ENCODE data around the gene CCDC28A.

The CCDC28A gene

DNA sequence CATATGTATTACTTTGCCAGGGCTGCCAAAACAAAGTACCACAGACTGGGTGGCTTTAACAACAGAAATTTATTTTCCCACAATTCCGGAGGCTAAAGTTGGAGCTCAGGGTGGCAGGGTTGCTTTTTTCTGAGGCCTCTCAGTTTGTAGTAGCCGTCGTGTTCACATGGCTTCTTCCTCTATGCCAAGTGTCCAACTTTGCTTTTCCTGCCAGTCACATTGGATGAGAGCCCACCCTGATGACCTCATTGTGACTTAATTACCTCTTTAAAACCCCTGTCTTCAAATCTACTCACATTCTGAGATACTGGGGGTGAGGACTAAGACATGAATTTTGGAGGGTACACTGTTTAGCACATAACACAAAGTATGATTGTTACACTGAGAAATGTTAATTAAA is 12.4 kb downstream of the CCDC28A start:
- no peak for TF ChIP-seq CTCF (IDR thresholded peaks at IDR 0.05; ENCODE audit: low read depth, low read length)
- in situ Hi-C loops (cut with HindIII; ENCODE audit: low sequenced_read_pairs), result no loop called here
- peak; percentile 20 for DNase-seq (ENCODE audit: low read depth, low spot score)
- no peak overlapping the region for H3K4me3 ChIP-seq (ENCODE audit: low read depth, low read length)

DNA sequence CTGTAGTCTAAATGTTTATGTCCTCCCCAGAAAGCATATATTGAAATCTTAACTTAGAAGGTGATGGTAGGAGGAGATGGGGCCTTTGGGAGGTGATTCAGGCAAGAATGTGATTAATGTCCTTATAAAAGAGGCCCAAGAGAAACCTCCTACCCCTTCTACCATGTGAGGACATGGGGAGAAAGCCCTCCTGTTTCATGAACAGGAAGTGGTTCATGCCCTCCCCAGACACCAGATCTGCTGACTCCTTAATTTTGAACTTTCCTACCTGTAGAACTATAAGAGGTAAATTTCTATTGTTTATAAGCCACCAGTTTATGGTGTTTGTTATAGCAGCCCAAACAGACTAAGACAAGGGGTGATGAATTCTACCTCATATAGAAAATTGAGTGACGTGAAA is 13.6 kb downstream of the CCDC28A start:
- in situ Hi-C loops (cut with HindIII; ENCODE audit: low sequenced_read_pairs), result no loop called here
- TF ChIP-seq CTCF (IDR thresholded peaks at IDR 0.05; ENCODE audit: low read depth, low read length), result no peak
- DNase-seq (ENCODE audit: low read depth, low spot score), result no peak
- no peak overlapping the region for H3K4me3 ChIP-seq (ENCODE audit: low read depth, low read length)

DNA sequence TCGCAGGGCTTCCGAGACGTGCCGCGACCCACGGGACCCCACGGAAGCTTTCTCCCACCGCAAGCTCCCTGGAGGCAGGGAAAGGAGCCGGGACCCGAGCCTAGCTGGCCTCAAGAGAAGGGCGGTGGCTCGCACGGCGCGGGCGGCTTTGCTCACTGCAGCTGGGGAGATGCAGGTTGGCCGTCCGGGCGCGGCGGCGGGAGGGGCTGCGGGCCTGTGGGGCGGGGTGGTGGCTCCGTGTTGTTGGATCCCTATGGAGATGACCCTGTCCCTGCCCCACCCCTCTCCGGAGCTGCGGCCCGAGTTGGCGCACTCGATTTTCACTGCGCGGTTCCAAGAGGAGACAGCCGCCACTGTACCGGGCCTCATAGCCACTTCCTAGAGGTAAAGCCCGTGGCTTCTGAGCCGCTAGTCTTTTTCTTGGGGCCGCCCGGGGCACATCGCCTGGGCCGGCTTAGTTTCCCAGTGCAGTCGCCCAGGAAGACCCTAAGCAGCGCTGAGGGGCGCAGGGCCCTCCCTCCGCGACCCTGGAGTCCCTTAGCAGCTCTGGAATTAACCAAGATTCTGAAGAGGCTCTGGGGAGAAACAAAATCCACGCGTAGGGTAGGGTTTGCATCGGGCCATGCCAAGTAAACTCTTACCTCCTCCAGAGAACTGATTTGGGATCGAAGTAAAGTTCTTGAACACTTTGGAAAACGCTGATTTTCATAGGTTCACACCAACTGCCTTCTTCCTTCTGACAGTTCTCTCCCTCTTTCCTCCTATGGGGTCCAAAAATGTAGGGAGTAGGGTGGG is 22.4 kb downstream of the CCDC28A start, which contains the start of gene ECT2L:
Gene ECT2L, plus strand, starts transcription at position 279 of the 795 bp plus-strand sequence. CDS start 17,188 bp downstream, outside the sequence.
- in situ Hi-C loops (cut with HindIII; ENCODE audit: low sequenced_read_pairs), result no loop called here
- peak; percentile 64 for DNase-seq (ENCODE audit: low read depth, low spot score)
- no peak for TF ChIP-seq CTCF (IDR thresholded peaks at IDR 0.05; ENCODE audit: low read depth, low read length)
- peak within 1 kb of the TSS; percentile 30 for H3K4me3 ChIP-seq (ENCODE audit: low read depth, low read length)

DNA sequence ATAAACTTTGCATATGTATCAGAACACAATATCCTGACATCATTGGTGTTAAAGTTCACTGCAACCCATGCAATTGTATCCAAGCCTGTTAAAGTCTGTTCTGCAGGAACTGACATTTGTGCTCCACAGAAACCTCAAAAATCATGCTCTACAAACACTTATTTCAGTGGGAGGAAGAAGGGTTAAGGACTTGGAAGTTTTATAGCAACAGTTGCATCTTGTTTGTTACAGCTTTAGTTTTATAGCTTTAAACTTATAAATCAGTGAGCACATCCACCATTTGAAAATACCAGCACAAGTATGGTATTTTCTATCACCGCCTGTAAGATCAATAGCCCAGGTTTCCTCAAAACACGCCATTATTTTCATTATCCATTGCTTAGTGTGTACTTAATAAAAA is 23.2 kb downstream of the CCDC28A start:
- no peak overlapping the region for H3K4me3 ChIP-seq (ENCODE audit: low read depth, low read length)
- no peak for TF ChIP-seq CTCF (IDR thresholded peaks at IDR 0.05; ENCODE audit: low read depth, low read length)
- in situ Hi-C loops (cut with HindIII; ENCODE audit: low sequenced_read_pairs), result no loop called here
- DNase-seq (ENCODE audit: low read depth, low spot score), result no peak

GRCh38 chr6:138797806-138798446 is 24.4 kb downstream of the CCDC28A start:
- in situ Hi-C loops (cut with HindIII; ENCODE audit: low sequenced_read_pairs), result no loop called here
- no peak for TF ChIP-seq CTCF (IDR thresholded peaks at IDR 0.05; ENCODE audit: low read depth, low read length)
- no peak for DNase-seq (ENCODE audit: low read depth, low spot score)
- no peak overlapping the region for H3K4me3 ChIP-seq (ENCODE audit: low read depth, low read length)

DNA sequence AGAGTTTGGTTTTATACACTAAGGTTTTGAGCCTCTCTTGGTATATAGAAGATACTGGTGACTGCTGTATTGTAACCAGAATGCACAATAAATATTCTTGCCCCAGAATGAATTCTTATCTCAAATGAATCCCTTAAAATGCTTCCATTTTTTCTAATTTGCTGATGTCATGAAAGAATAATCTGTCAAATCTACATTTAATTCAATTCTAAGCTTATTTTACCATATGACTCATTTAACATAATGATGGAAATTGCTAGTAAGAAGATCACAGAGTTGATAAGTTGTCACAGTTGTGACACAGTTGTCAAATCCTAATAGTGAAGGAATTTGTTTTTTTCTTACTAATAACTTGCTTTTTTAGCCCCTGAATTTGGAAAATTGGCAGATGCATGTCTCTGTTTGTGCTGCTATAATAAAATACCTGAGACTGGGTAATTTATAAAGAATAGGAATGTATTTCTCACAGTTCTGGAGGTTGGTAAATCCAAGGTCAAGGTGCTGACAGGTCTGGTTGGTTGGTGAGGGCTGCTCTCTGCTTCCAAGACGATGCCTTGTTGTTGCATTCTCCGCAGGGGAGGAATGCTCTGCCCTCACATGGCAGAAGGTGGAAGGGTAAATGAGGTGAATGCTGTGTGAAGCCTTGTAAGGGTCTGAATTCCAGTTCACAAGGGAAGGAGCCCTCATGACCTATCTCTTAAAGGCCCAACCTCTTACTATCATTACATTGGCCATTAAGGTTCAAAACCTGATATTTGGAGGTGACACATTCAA is 27.0 kb downstream of the CCDC28A start:
- in situ Hi-C loops (cut with HindIII; ENCODE audit: low sequenced_read_pairs), result no loop called here
- TF ChIP-seq CTCF (IDR thresholded peaks at IDR 0.05; ENCODE audit: low read depth, low read length), result no peak
- no peak for DNase-seq (ENCODE audit: low read depth, low spot score)
- no peak overlapping the region for H3K4me3 ChIP-seq (ENCODE audit: low read depth, low read length)
